ENCODE data around the gene PPP1R12A. TPM values are rescaled to one million over a fixed set of nuclear protein-coding genes. Genes with fewer than 3 reads are reported as not detected.

The PPP1R12A gene
- total RNA-seq, 2 experiments from 2014 or later = 44.5 to 65.1 TPM

- Histone ChIP-seq H3K4me2 (ENCODE audit: low read length) (no peak overlapping the region), H3K4me1 (ENCODE audit: insufficient read depth, low read length, poor library complexity, severe bottlenecking) (no peaks in the 10 kb centered on the region), H3K79me2 (ENCODE audit: insufficient read depth, low read depth, low read length) (no peaks in the 10 kb centered on the region), H3K9me2 (ENCODE audit: insufficient read depth, low read length) (no peaks in the 10 kb centered on the region), H4K20me1 (ENCODE audit: insufficient read depth, low read length) (no peaks in the 10 kb centered on the region), H2AFZ (ENCODE audit: low read length) (no peak overlapping the region), H3K27ac (ENCODE audit: low read depth, low read length, poor library complexity, severe bottlenecking) (no peak overlapping the region), H3K4me3 (ENCODE audit: low read depth, low read length, poor library complexity, severe bottlenecking) (no peak overlapping the region), H3K9me3 (ENCODE audit: low read length) (no peaks in the 10 kb centered on the region), H3K36me3 (ENCODE audit: insufficient read depth, low read length) (no peaks in the 10 kb centered on the region)
- no TSS peak for BruUV-seq (replicated peaks)
- TF ChIP-seq CTCF (conservative IDR thresholded peaks at IDR 0.05; ENCODE audit: low read length) = no peak
- TF ChIP-seq EZH2phosphoT487 (IDR thresholded peaks at IDR 0.05; ENCODE audit: borderline replicate concordance, low read depth, low read length) = no peak
- CTCF ChIA-PET (ENCODE audit: unreplicated experiment) = no interaction called here
- no peak for DNase-seq (ENCODE audit: low spot score)
- POLR2A ChIA-PET = interaction anchor here (1.1 kb wide), 1 partner anchor 15 kb away, joined by 6 read pairs; no protein-coding TSS in a partner anchor
- intact Hi-C loops (cut with micrococcal nuclease; ENCODE audit: unreplicated experiment) = no loop called here
These were observed 202.3 kb downstream of the PPP1R12A start for GRCh38 chr12:79732638-79733037.

- H3K4me3 ChIP-seq (ENCODE audit: low read depth, low read length, poor library complexity, severe bottlenecking) = no peak overlapping the region
- no peak for TF ChIP-seq EZH2phosphoT487 (IDR thresholded peaks at IDR 0.05; ENCODE audit: borderline replicate concordance, low read depth, low read length)
- TF ChIP-seq CTCF (conservative IDR thresholded peaks at IDR 0.05; ENCODE audit: low read length) = no peak
- no peaks in the 10 kb centered on the region for H3K9me3 ChIP-seq (ENCODE audit: low read length)
- H3K79me2 ChIP-seq (ENCODE audit: insufficient read depth, low read depth, low read length) = no peaks in the 10 kb centered on the region
- H4K20me1 ChIP-seq (ENCODE audit: insufficient read depth, low read length) = no peaks in the 10 kb centered on the region
- no peak overlapping the region for H3K4me2 ChIP-seq (ENCODE audit: low read length)
- BruUV-seq (replicated peaks) = no TSS peak
- DNase-seq (ENCODE audit: low spot score) = no peak
- intact Hi-C loops (cut with micrococcal nuclease; ENCODE audit: unreplicated experiment) = no loop called here
- no peak overlapping the region for H3K27ac ChIP-seq (ENCODE audit: low read depth, low read length, poor library complexity, severe bottlenecking)
- no peaks in the 10 kb centered on the region for H3K9me2 ChIP-seq (ENCODE audit: insufficient read depth, low read length)
- CTCF ChIA-PET (ENCODE audit: unreplicated experiment) = no interaction called here
- H3K36me3 ChIP-seq (ENCODE audit: insufficient read depth, low read length) = no peaks in the 10 kb centered on the region
- no peak overlapping the region for H2AFZ ChIP-seq (ENCODE audit: low read length)
- no peaks in the 10 kb centered on the region for H3K4me1 ChIP-seq (ENCODE audit: insufficient read depth, low read length, poor library complexity, severe bottlenecking)
- POLR2A ChIA-PET = interaction anchor here (1.0 kb wide), 1 partner anchor 9 kb away, joined by 3 read pairs; no protein-coding TSS in a partner anchor
These were observed 208.9 kb downstream of the PPP1R12A start for GRCh38 chr12:79725987-79726386.

Small RNA genes lying within 50 kb of the gene (small RNA-seq; reads per million reads assigned to genes)
- not detected for gene RNA5SP363

Other genes starting within 250 kb of the PPP1R12A start
- gene PAWR, start 244.1 kb downstream of the PPP1R12A start, total RNA-seq (2014; rRNA removed; shearing (Covaris generic)) = 186 and 263 TPM in 2 replicates
- gene PAWR, start 244.1 kb downstream of the PPP1R12A start, total RNA-seq (2022) = 107 and 110 TPM in 2 replicates
- gene OTOGL, start 164.4 kb upstream of the PPP1R12A start, total RNA-seq (2014; rRNA removed; shearing (Covaris generic)) = not detected in 2 replicates
- not detected in 2 replicates for gene OTOGL, start 164.4 kb upstream of the PPP1R12A start, total RNA-seq (2022)